Neural progenitor cell (in vitro differentiated cells): Measurements from ENCODE around the gene ST7. TPM values are rescaled to one million over a fixed set of nuclear protein-coding genes. Genes with fewer than 3 reads are reported as not detected.

Experiments used
- DNase-seq: peaks from one replicate; pipeline ENCODE4 v3.0.0-alpha.2; 2016; ENCODE audit warnings: low spot score
- H2AFZ ChIP-seq: fragments of 200-600 bp; sonication (generic); replicated peaks from 2 replicates; pipeline ENCODE4 v1.6.1; 2016; ENCODE audit warnings: antibody characterized with exemption
- H3F3A ChIP-seq: fragments of 200-600 bp; sonication (generic); 2 replicates; pipeline ENCODE4 v1.6.1; 2016; ENCODE audit warnings: antibody characterized with exemption, low read depth
- H3K27ac ChIP-seq: fragments of 200-600 bp; sonication (generic); 2 replicates; pipeline ENCODE4 v1.5.1; 2016; ENCODE audit warnings: mild to moderate bottlenecking
- H3K27me3 ChIP-seq: fragments of 200-600 bp; sonication (generic); 2 replicates; pipeline ENCODE4 v1.6.1; 2016; ENCODE audit warnings: mild to moderate bottlenecking, moderate library complexity
- H3K36me3 ChIP-seq: fragments of 200-600 bp; sonication (generic); 2 replicates; pipeline ENCODE4 v1.5.1; 2016
- H3K4me1 ChIP-seq: fragments of 200-600 bp; sonication (generic); 2 replicates; pipeline ENCODE4 v1.6.1; 2016; ENCODE audit warnings: mixed run types
- H3K4me2 ChIP-seq: fragments of 200-600 bp; sonication (generic); 2 replicates; pipeline ENCODE4 v1.6.1; 2016
- H3K4me3 ChIP-seq: fragments of 200-600 bp; sonication (generic); 2 replicates; pipeline ENCODE4 v1.5.1; 2016
- H3K79me2 ChIP-seq: fragments of 200-600 bp; sonication (generic); 2 replicates; pipeline ENCODE4 v1.6.1; 2016; ENCODE audit warnings: low read depth
- H3K9ac ChIP-seq: fragments of 200-600 bp; sonication (generic); 2 replicates; pipeline ENCODE4 v1.6.1; 2016
- H3K9me3 ChIP-seq: fragments of 200-600 bp; sonication (generic); 2 replicates; pipeline ENCODE4 v1.5.1; 2016; ENCODE audit warnings: low read depth
- H4K20me1 ChIP-seq: fragments of 200-600 bp; sonication (generic); 2 replicates; pipeline ENCODE4 v1.6.1; 2016; ENCODE audit warnings: low read depth
- H3K27ac Mint-ChIP-seq: 3 replicates; pipeline ENCODE4 v1.8.0; 2021; ENCODE audit warnings: mixed read lengths
- H3K27me3 Mint-ChIP-seq: 2 replicates; pipeline ENCODE4 v1.8.0; 2022; ENCODE audit warnings: low read depth, mild to moderate bottlenecking, inconsistent platforms, moderate library complexity, mixed read lengths; ENCODE audit not compliant: insufficient read depth
- H3K36me3 Mint-ChIP-seq: 3 replicates; pipeline ENCODE4 v1.8.0; 2021; ENCODE audit warnings: mixed read lengths
- H3K4me1 Mint-ChIP-seq: 3 replicates; pipeline ENCODE4 v1.8.0; 2021; ENCODE audit warnings: mixed read lengths
- H3K4me3 Mint-ChIP-seq: 3 replicates; pipeline ENCODE4 v1.8.0; 2021; ENCODE audit warnings: mild to moderate bottlenecking, moderate library complexity, mixed read lengths
- H3K9me3 Mint-ChIP-seq: 3 replicates; pipeline ENCODE4 v1.8.0; 2020; ENCODE audit warnings: mixed read lengths
- CTCF ChIP-seq: fragments of 200-600 bp; sonication (generic); IDR thresholded peaks from 2 replicates; pipeline ENCODE4 v1.5.1; 2017; ENCODE audit warnings: antibody characterized with exemption, mild to moderate bottlenecking
- EZH2 ChIP-seq: fragments of 200-600 bp; sonication (generic); IDR thresholded peaks from 2 replicates; pipeline ENCODE4 v1.6.1; 2017; ENCODE audit warnings: antibody characterized with exemption, mild to moderate bottlenecking, moderate library complexity
- EZH2phosphoT487 ChIP-seq: fragments of 200-600 bp; sonication (generic); IDR thresholded peaks from 2 replicates; pipeline ENCODE4 v1.6.1; 2017; ENCODE audit warnings: antibody characterized with exemption
- total RNA-seq: library from RNA; depleted of rRNA; stranded (reverse); fragments of >200 nt; gene quantifications from 2 replicates; pipeline ENCODE4 v1.2.3, GENCODE V29; 2015; ENCODE audit warnings: low replicate concordance

Gene ST7
- total RNA-seq, 1 donor from 2014 or later, result 5.8 TPM

- Histone ChIP-seq H2AFZ (no peak overlapping the region), H3K27me3 (no peaks in the 10 kb centered on the region), H3K4me2 (no peak overlapping the region), H3K9me3 (no peaks in the 10 kb centered on the region), H3K27ac (no peak overlapping the region), H3F3A (no peaks in the 10 kb centered on the region), H3K9ac (no peak overlapping the region), H3K4me1 (no peaks in the 10 kb centered on the region), H3K36me3 (no peaks in the 10 kb centered on the region), H3K79me2 (no peaks in the 10 kb centered on the region), H4K20me1 (no peaks in the 10 kb centered on the region), H3K4me3 (no peak overlapping the region)
- Mint-ChIP-seq H3K4me1 (peaks cover 14% of the 10 kb centered on the region), H3K27me3 (peaks cover 3% of the 10 kb centered on the region), H3K9me3 (no peaks in the 10 kb centered on the region), H3K27ac (no peak overlapping the region), H3K4me3 (no peak overlapping the region), H3K36me3 (peaks cover 1% of the 10 kb centered on the region)
- DNase-seq, result no peak
- no peak for TF ChIP-seq EZH2
Measured at GRCh38 chr7:117065571-117066150, 112.4 kb downstream of the ST7 start.

GRCh38 chr7:117066668-117067067 lies 113.4 kb downstream of the ST7 start:
- no peaks in the 10 kb centered on the region for H3K79me2 ChIP-seq

GRCh38 chr7:117067340-117067739 lies 114.0 kb downstream of the ST7 start:
- no peak for TF ChIP-seq EZH2phosphoT487
- Histone ChIP-seq H3K36me3 (no peaks in the 10 kb centered on the region), H3K27ac (no peak overlapping the region), H3K79me2 (no peaks in the 10 kb centered on the region), H3K9ac (no peak overlapping the region), H2AFZ (no peak overlapping the region), H3K4me2 (no peak overlapping the region), H4K20me1 (peaks cover 3% of the 10 kb centered on the region), H3K27me3 (peaks cover 5% of the 10 kb centered on the region), H3K9me3 (no peaks in the 10 kb centered on the region), H3K4me1 (peaks cover 1% of the 10 kb centered on the region), H3K4me3 (no peak overlapping the region), H3F3A (peaks cover 1% of the 10 kb centered on the region)
- Mint-ChIP-seq H3K27me3 (peaks cover 3% of the 10 kb centered on the region), H3K4me3 (no peak overlapping the region), H3K36me3 (peaks cover 1% of the 10 kb centered on the region), H3K9me3 (no peaks in the 10 kb centered on the region), H3K4me1 (peaks cover 21% of the 10 kb centered on the region), H3K27ac (no peak overlapping the region)
- DNase-seq, result no peak

More at GRCh38 chr7:117066668-117067067, 113.4 kb downstream of the ST7 start:
- Histone ChIP-seq H3K9me3 (no peaks in the 10 kb centered on the region), H3K9ac (no peak overlapping the region), H2AFZ (no peak overlapping the region), H3K36me3 (no peaks in the 10 kb centered on the region), H3K4me1 (no peaks in the 10 kb centered on the region), H3F3A (no peaks in the 10 kb centered on the region), H3K4me2 (no peak overlapping the region), H4K20me1 (no peaks in the 10 kb centered on the region), H3K27me3 (peaks cover 4% of the 10 kb centered on the region), H3K4me3 (no peak overlapping the region), H3K27ac (no peak overlapping the region)
- no peak overlapping the region for H3K4me3 Mint-ChIP-seq
- no peaks in the 10 kb centered on the region for H3K9me3 Mint-ChIP-seq
- peaks cover 16% of the 10 kb centered on the region for H3K4me1 Mint-ChIP-seq
- H3K27me3 Mint-ChIP-seq, result peaks cover 3% of the 10 kb centered on the region
- TF ChIP-seq EZH2 (no peak), EZH2phosphoT487 (no peak), CTCF (no peak)
- peaks cover 1% of the 10 kb centered on the region for H3K36me3 Mint-ChIP-seq
- no peak for DNase-seq
- H3K27ac Mint-ChIP-seq, result no peak overlapping the region

- H3K9ac ChIP-seq, result no peak overlapping the region
- H3K27ac Mint-ChIP-seq, result no peak overlapping the region
- no peaks in the 10 kb centered on the region for H3K36me3 ChIP-seq
- H3K4me3 Mint-ChIP-seq, result no peak overlapping the region
- no peak for TF ChIP-seq EZH2phosphoT487
- H3K4me3 ChIP-seq, result no peak overlapping the region
- H3K36me3 Mint-ChIP-seq, result peaks cover 1% of the 10 kb centered on the region
- H3K4me1 Mint-ChIP-seq, result peaks cover 32% of the 10 kb centered on the region
- H3F3A ChIP-seq, result peaks cover 14% of the 10 kb centered on the region
- peaks cover 5% of the 10 kb centered on the region for H3K27me3 ChIP-seq
- H4K20me1 ChIP-seq, result peaks cover 15% of the 10 kb centered on the region
- H3K4me1 ChIP-seq, result peaks cover 11% of the 10 kb centered on the region
- H3K9me3 Mint-ChIP-seq, result no peaks in the 10 kb centered on the region
- H3K4me2 ChIP-seq, result no peak overlapping the region
- H3K27ac ChIP-seq, result no peak overlapping the region
- no peaks in the 10 kb centered on the region for H3K9me3 ChIP-seq
- H2AFZ ChIP-seq, result no peak overlapping the region
- H3K27me3 Mint-ChIP-seq, result peaks cover 3% of the 10 kb centered on the region
- no peaks in the 10 kb centered on the region for H3K79me2 ChIP-seq
- no peak for DNase-seq
Measured at GRCh38 chr7:117068511-117069145, 115.3 kb downstream of the ST7 start.
